Measurements from ENCODE around the gene TPK1.
"Not testable (repeated sequence)": the region's sequence is repeated elsewhere in the genome, so short reads cannot be mapped to it uniquely, and the experiment has no call there.

TPK1 gene

GRCh38 chr7:144821067-144821466 lies 14.8 kb downstream of the TPK1 start:
- no peak for DNase-seq

- DNase-seq: no peak
Observed at GRCh38 chr7:144820552-144820951, 15.3 kb downstream of the TPK1 start.

GRCh38 chr7:144819566-144819965 lies 16.3 kb downstream of the TPK1 start:
- DNase-seq: no peak

GRCh38 chr7:144818511-144818910 lies 17.3 kb downstream of the TPK1 start:
- no peak for DNase-seq

- DNase-seq: no peak
Observed at GRCh38 chr7:144817001-144817400, 18.9 kb downstream of the TPK1 start.

GRCh38 chr7:144814299-144814698 lies 21.6 kb downstream of the TPK1 start:
- no peak for DNase-seq

- DNase-seq: no peak
Observed at GRCh38 chr7:144812379-144813283, 23.2 kb downstream of the TPK1 start.

- no peak for DNase-seq
Observed at GRCh38 chr7:144805627-144806239, 30.1 kb downstream of the TPK1 start.

GRCh38 chr7:144800678-144801436 lies 35.0 kb downstream of the TPK1 start:
- DNase-seq: not testable (repeated sequence)

GRCh38 chr7:144796919-144797318 lies 38.9 kb downstream of the TPK1 start:
- no peak for DNase-seq

- no peak for DNase-seq
Observed at GRCh38 chr7:144792050-144792449, 43.8 kb downstream of the TPK1 start.

- DNase-seq: no peak
Observed at GRCh38 chr7:144791488-144791887, 44.4 kb downstream of the TPK1 start.

- DNase-seq: no peak
Observed at GRCh38 chr7:144787127-144787526, 48.7 kb downstream of the TPK1 start.

GRCh38 chr7:144786522-144786921 lies 49.3 kb downstream of the TPK1 start:
- no peak for DNase-seq

- no peak for DNase-seq
Observed at GRCh38 chr7:144786079-144786478, 49.8 kb downstream of the TPK1 start.

- DNase-seq: no peak
Observed at GRCh38 chr7:144785521-144785920, 50.3 kb downstream of the TPK1 start.

- no peak for DNase-seq
Observed at GRCh38 chr7:144784943-144785342, 50.9 kb downstream of the TPK1 start.

- DNase-seq: no peak
Observed at GRCh38 chr7:144784441-144784840, 51.4 kb downstream of the TPK1 start.

GRCh38 chr7:144782883-144783282 lies 53.0 kb downstream of the TPK1 start:
- DNase-seq: no peak

GRCh38 chr7:144780071-144780608 lies 55.7 kb downstream of the TPK1 start:
- DNase-seq: no peak

GRCh38 chr7:144777889-144778288 lies 58.0 kb downstream of the TPK1 start:
- DNase-seq: not testable (repeated sequence)

GRCh38 chr7:144777005-144777839 lies 58.6 kb downstream of the TPK1 start:
- DNase-seq: no peak

Data from GOT3 (cell line).